ENCODE measurements around the gene NDUFB10.
A peak's percentile ranks its signal among the peaks of the same experiment; 100 is the strongest.
"Not testable (repeated sequence)": the region's sequence is repeated elsewhere in the genome, so short reads cannot be mapped to it uniquely, and the experiment has no call there.

NDUFB10 gene

DNA sequence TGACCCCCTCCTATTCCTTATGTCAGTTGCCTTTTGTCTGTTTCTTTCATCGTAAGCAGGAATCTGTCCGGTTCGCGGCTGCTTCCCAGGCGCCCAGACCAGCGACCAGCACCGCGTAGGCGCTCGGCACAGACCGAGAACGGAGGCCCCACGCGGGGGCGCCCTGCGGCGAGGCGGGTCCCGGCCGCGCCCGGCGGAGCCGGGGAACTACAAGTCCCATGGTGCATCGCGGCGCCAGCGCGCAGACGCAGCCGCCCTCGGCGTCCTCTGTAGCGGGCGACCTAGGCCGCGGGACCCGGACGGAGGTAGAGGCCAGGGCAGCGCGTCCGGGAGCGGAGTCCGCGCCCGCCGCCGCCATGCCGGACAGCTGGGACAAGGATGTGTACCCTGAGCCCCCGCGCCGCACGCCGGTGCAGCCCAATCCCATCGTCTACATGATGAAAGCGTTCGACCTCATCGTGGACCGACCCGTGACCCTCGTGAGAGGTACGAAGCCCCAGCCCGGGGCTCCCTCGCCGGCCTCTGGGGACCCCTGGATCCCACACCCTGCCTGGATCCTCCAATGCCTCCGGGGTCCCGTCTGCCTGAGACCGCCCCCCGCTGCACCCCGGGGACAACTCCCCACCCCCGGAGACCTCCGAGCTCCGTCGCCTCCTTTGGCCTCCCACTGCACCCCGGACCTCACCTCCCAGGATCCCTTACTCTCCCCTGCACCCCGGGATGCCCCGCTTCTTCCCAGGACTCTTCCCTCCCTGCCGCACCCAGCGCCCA is at the start of gene NDUFB10:
NDUFB10 (plus strand) TSS at position 270 of the 771 bp plus-strand sequence; CDS start at position 357, 87 bp downstream.
- DNase-seq = peak; percentile 89 to 97 (median 89)

- DNase-seq = peak; percentile 54 to 80 (median 75)
These were observed 49.6 kb upstream of the NDUFB10 start for GRCh38 chr16:1909561-1910231.

GRCh38 chr16:1911467-1912214 is 47.7 kb upstream of the NDUFB10 start:
- no peak for DNase-seq

DNA sequence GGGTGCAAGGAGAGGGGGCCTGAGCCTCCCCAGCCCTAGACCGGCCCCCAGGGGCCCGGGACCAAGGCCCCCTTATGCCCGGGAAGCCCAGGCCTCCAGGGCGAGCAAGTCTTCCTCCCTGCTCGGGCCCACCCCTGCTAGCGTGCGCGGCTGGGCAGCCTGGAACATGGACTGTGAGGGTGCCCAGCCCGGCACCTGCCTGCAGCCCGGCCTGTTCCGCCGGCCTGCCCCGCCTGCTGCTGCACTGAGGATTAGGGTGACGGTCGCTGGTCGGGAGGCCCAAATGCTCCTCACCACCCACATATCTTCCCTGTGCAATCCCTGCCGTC is 47.2 kb upstream of the NDUFB10 start:
- DNase-seq = no peak

DNA sequence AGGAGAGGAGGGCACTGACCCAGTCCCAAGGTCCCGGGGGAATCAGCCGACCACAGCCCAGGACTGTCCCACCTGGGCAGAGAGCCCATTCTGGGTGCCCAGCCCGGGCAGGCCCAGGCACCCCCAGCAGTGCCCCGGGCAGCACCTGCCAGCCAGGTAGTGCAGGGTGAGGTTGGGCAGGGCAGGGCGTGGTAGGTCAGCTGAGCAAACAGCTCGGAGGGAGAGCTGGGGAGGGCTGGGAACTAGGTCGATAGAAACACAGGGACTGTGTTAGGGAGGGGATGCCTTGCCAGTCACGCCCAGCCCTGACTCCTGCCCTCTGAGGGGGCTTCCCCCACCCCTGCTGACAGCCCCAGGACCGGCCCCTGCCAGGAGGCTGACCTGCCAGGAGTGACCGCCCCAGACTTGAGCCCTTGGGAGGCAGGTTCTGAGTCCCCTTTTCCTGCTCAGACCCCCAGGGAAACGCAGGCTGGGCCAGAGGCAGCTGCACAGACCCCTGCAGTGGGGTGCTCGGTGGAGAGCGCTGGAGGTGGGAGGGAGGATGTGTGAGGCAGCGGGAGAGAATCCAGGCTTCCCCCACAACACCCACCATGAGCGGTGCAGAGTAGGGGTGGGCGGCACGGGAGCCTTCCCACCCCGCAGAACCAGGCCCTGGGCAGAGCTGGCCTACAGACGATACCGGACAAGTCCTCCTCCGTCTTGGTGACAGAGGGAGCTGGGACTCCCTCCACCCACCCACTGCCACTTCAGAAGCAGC is 45.8 kb upstream of the NDUFB10 start:
- peak; percentile 68 to 81 (median 78) for DNase-seq

DNA sequence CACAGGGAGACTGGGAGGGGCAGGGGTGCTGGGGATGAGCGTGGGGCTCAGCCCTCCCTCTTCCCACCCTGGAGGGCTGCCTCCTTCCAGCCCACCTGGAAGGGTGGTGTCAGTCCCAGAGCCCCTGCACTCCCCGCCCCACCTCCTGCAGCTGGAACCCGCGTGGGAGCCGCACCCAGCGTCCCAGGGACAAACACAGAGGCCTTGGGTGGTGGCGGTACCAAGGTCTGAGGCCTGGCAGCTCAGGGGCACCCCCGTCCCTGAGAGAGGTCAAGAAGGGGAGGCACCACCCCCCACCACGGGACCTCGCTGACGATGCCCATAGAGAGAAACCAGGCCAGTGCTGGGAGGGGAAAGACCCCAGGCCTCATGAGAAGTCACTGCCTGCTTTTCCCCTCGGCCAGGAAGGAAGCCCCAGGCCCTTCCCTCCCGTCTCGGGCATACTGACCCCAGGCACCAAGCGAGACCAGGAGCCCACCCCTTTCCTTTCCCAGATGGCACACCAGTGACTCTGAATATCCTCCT is 45.2 kb upstream of the NDUFB10 start:
- no peak for DNase-seq

DNA sequence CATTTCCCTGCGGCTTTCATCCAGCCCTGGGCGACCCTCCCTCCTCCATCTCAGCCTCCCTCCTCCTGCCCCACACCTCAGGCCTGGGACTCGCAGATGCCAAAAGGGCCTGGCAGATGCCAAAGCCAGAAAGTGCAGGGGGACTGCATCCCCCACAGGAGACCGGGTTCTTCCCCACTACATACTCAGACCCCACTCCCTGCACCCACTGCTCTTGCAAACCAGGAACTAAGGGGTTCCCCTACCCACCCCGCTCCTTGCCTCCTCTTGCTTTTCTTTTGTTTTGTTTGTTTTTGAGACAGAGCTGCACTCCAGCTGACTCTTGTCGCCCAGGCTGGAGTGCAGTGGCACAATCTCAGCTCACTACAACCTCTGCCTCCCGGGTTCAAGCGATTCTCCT is 44.4 kb upstream of the NDUFB10 start:
- DNase-seq = no peak

DNA sequence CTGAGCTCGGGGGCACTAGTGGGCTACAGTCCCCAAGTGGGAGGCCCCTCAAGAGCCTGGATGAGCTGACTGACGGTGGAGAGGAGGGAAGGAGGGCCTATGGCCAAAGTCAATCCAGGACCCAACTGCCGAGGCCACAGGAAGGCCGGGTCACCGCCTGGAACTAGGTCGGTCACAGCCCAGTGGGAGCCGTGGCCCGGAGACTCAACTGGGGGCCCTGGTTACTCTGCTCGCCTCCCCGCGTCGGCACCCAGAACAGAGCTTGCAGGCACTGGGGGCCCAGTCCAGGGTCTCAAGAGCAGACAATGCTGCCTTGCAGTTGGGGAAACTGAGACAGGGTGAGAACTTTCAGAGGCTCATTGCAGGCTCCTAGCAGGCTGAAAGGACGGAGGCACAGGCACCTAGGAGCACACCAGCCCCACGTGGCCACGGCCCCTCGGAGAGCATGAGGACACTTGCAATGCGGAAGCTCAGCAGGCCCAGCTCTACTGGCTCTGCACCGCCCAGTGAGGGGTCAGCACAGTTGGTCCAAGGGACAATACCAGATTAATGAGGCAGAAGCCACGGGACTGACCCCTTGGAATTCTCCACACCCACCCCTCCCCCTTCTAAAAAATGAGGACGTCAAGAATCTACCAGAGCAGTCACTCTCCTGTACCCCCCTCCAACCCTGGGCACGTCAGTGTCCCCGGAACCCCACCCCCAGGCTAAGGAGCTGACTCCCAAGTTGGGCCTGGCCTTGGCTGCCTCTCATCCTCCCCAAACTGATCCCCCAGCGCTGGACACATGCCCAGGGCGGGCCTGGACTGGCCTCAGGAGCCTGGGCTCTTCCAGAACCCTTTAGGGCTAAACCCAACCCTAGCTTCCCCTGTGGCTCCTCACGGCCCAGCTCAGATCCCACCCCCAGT is 43.4 kb upstream of the NDUFB10 start:
- no peak for DNase-seq

DNA sequence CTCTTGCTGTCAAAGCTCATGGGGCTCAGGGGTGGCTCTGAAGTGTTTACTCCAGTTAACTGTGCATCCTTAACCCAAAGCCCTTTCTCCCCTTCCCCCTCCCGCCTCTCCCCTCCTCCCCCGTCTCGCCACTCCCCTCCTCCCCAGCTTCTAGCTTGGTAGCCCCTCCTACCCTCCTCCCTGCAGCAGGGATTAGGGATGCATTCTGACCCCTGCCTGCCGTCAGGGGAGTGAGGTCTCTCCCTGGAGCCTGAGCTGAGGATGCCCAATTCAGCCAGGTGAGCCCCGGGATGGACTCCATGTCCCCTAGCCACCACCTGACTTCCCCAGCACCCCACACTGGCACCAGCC is 42.7 kb upstream of the NDUFB10 start:
- DNase-seq = no peak

GRCh38 chr16:1917056-1917664 is 42.2 kb upstream of the NDUFB10 start:
- peak in 1 of 3 experiments; percentile 32 for DNase-seq

GRCh38 chr16:1917665-1918350 is 41.5 kb upstream of the NDUFB10 start:
- DNase-seq = no peak

GRCh38 chr16:1918351-1919326 is 40.7 kb upstream of the NDUFB10 start, which contains the start of gene HS3ST6:
Gene HS3ST6 (minus strand): TSS chr16:1918415. CDS start chr16:1918323, 92 bp downstream.
- DNase-seq = peak; percentile 27 to 35 (median 32)

- no peak for DNase-seq
These were observed 39.9 kb upstream of the NDUFB10 start for GRCh38 chr16:1919327-1919998.

DNA sequence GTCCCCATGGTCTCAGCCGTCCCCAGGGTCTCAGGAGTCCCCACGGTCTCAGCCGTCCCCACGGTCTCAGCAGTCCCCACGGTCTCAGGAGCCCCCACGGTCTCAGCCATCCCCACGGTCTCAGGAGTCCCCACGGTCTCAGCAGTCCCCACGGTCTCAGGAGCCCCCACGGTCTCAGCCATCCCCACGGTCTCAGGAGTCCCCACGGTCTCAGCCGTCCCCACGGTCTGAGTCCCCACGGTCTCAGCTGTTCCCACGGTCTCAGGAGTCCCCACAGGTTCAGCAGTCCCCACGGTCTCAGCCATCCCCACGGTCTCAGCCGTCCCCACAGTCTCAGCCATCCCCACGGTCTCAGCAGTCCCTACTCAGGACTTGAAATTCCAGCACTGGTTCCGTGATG is 39.2 kb upstream of the NDUFB10 start:
- not testable (repeated sequence) for DNase-seq

DNA sequence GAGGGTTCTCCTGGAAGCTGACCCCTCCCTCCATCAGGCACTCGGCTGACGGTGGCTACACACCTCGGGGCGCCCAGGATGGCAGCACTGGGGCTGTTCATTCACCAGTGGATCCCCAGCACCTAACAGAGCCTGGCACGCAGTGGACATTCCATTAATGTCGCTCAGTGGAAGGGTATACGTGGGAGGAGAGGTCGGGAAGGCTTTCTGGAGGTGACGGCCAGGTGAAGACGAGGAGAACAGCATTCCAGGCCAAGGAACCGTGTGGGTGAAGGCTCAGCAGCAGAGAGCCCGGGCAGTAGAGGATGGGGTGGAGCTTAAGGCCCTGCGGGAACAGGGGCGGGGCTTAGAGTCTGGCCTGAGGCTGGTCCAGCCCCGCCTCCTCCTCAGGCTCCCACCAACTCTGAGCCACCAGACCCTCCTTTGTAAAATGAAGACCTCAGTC is 38.6 kb upstream of the NDUFB10 start:
- DNase-seq = peak; percentile 19 to 77 (median 43)

GRCh38 chr16:1922357-1922756 is 37.0 kb upstream of the NDUFB10 start:
- no peak for DNase-seq

GRCh38 chr16:1923299-1924034 is 35.9 kb upstream of the NDUFB10 start:
- DNase-seq = peak in 1 of 3 experiments; percentile 64

- no peak for DNase-seq
These were observed 35.2 kb upstream of the NDUFB10 start for GRCh38 chr16:1924095-1924494.

Measured in NCI-H1417 (cell line).